Endodermal cell (in vitro differentiated cells): ENCODE results near the gene DVL3. TPM values are rescaled to one million over a fixed set of nuclear protein-coding genes. Genes with fewer than 3 reads are reported as not detected.

Experiments
- DNase-seq: peaks from one replicate; pipeline ENCODE4 v3.0.0-alpha.2; 2017
- H3K27ac ChIP-seq: 2 replicates; pipeline ENCODE4 v1.5.1; 2013; ENCODE audit warnings: mild to moderate bottlenecking, low read depth, low read length, moderate library complexity
- H3K27me3 ChIP-seq: 2 replicates; pipeline ENCODE4 v1.6.1; 2013; ENCODE audit warnings: mild to moderate bottlenecking, low read length, moderate library complexity; ENCODE audit not compliant: insufficient read depth, control insufficient read depth, poor library complexity, severe bottlenecking
- H3K36me3 ChIP-seq: 2 replicates; pipeline ENCODE4 v1.7.0; 2013; ENCODE audit warnings: mild to moderate bottlenecking, low read length, moderate library complexity; ENCODE audit not compliant: control insufficient read depth, insufficient read depth
- H3K4me1 ChIP-seq: one replicate; pipeline ENCODE4 v1.7.0; 2013; ENCODE audit warnings: low read length; ENCODE audit not compliant: control insufficient read depth, insufficient read depth
- H3K4me3 ChIP-seq: 2 replicates; pipeline ENCODE4 v1.5.1; 2013; ENCODE audit warnings: mild to moderate bottlenecking, low read length, moderate library complexity
- H3K9ac ChIP-seq: 2 replicates; pipeline ENCODE4 v1.6.1; 2013; ENCODE audit warnings: mild to moderate bottlenecking, low read length, moderate library complexity; ENCODE audit not compliant: poor library complexity, severe bottlenecking; ENCODE audit errors: extremely low read depth
- H3K9me3 ChIP-seq: 2 replicates; pipeline ENCODE4 v1.6.1; 2013; ENCODE audit warnings: mild to moderate bottlenecking, low read length, moderate library complexity; ENCODE audit not compliant: control insufficient read depth
- H3K27ac Mint-ChIP-seq: 2 replicates; pipeline ENCODE4 v1.8.0; 2020; ENCODE audit warnings: mixed read lengths
- H3K27me3 Mint-ChIP-seq: 2 replicates; pipeline ENCODE4 v1.8.0; 2021; ENCODE audit warnings: mild to moderate bottlenecking, mixed read lengths; ENCODE audit not compliant: insufficient read depth
- H3K36me3 Mint-ChIP-seq: 2 replicates; pipeline ENCODE4 v1.8.0; 2020; ENCODE audit warnings: low read depth, mixed read lengths
- H3K4me1 Mint-ChIP-seq: 2 replicates; pipeline ENCODE4 v1.8.0; 2020; ENCODE audit warnings: mixed read lengths
- H3K4me3 Mint-ChIP-seq: 2 replicates; pipeline ENCODE4 v1.8.0; 2020; ENCODE audit warnings: mild to moderate bottlenecking, moderate library complexity, mixed read lengths
- H3K9me3 Mint-ChIP-seq: 2 replicates; pipeline ENCODE4 v1.8.0; 2020; ENCODE audit warnings: mild to moderate bottlenecking, mixed read lengths
- CTCF ChIP-seq: fragments of 200-600 bp; sonication (generic); conservative IDR thresholded peaks from 2 replicates; pipeline ENCODE4 v1.5.0; 2021; ENCODE audit warnings: antibody characterized with exemption, mild to moderate bottlenecking
- WGBS, 2 experiments: methylation state at CpG; one replicate each; pipeline versions ENCODE4 v1.1.5 to v1.1.7; 2013; ENCODE audit warnings: missing lambda C conversion rate in 2 of 2, mixed read lengths in 1 of 2; ENCODE audit not compliant: insufficient coverage in 1 of 2, insufficient read length in 1 of 2; 5-methylcytosine and 5-hydroxymethylcytosine counted together
- total RNA-seq, 2 donors: library from RNA; stranded (reverse); fragmentation: NEBNext Ultra II Directional in 1 of 2; extraction: Animal tissue kit (Norgen Biotek cat#: 25700) in 1 of 2; gene quantifications; 2 replicates in 1 of 2; 3 replicates in 1 of 2; pipeline ENCODE4 v1.2.1, GENCODE V29; 2021

Gene DVL3
- total RNA-seq, 2 donors from 2014 or later, result 90.5 to 95.1 TPM

- TF ChIP-seq CTCF, result no peak
- no peak for DNase-seq
Observed at GRCh38 chr3:184211718-184212117, 56.5 kb downstream of the DVL3 start.

GRCh38 chr3:184218814-184219213, 63.6 kb downstream of the DVL3 start:
- no peak for TF ChIP-seq CTCF
- peaks cover 3% of the 10 kb centered on the region for H3K27me3 Mint-ChIP-seq
- peaks cover 5% of the 10 kb centered on the region for H3K27me3 ChIP-seq
- no peaks in the 10 kb centered on the region for H3K36me3 ChIP-seq
- DNase-seq, result no peak
- H3K36me3 Mint-ChIP-seq, result no peaks in the 10 kb centered on the region
- no peak overlapping the region for H3K4me3 Mint-ChIP-seq
- 72% methylated on average over 3 of the region's 4 CpGs; no CpG with 5 or more reads in 1 of the 2 experiments for WGBS, 2 experiments
- H3K4me1 Mint-ChIP-seq, result no peaks in the 10 kb centered on the region
- no peaks in the 10 kb centered on the region for H3K4me1 ChIP-seq
- no peak overlapping the region for H3K4me3 ChIP-seq
- no peaks in the 10 kb centered on the region for H3K9me3 Mint-ChIP-seq
- H3K9ac ChIP-seq, result no peak overlapping the region
- no peaks in the 10 kb centered on the region for H3K9me3 ChIP-seq
- no peak overlapping the region for H3K27ac ChIP-seq
- H3K27ac Mint-ChIP-seq, result no peak overlapping the region

More at GRCh38 chr3:184211718-184212117, 56.5 kb downstream of the DVL3 start:
- Histone ChIP-seq H3K9me3 (no peaks in the 10 kb centered on the region), H3K27ac (no peak overlapping the region), H3K4me1 (no peaks in the 10 kb centered on the region), H3K9ac (no peak overlapping the region), H3K36me3 (no peaks in the 10 kb centered on the region), H3K4me3 (no peak overlapping the region), H3K27me3 (no peaks in the 10 kb centered on the region)
- Mint-ChIP-seq H3K9me3 (no peaks in the 10 kb centered on the region), H3K27me3 (peaks cover 8% of the 10 kb centered on the region), H3K36me3 (no peaks in the 10 kb centered on the region), H3K4me1 (no peaks in the 10 kb centered on the region), H3K4me3 (no peak overlapping the region), H3K27ac (no peak overlapping the region)
- 90% methylated on average over 4 of the region's 5 CpGs; no CpG with 5 or more reads in 1 of the 2 experiments for whole genome bisulfite sequencing, 2 experiments

GRCh38 chr3:184222521-184222920, 67.3 kb downstream of the DVL3 start:
- WGBS, 2 experiments, result 60 to 92% methylated on average over 1 to 3 of the region's 3 CpGs
- H3K4me3 Mint-ChIP-seq, result no peak overlapping the region
- H3K9me3 Mint-ChIP-seq, result no peaks in the 10 kb centered on the region

More at GRCh38 chr3:184222521-184222920, 67.3 kb downstream of the DVL3 start:
- Mint-ChIP-seq H3K36me3 (no peaks in the 10 kb centered on the region), H3K27ac (no peak overlapping the region), H3K4me1 (no peaks in the 10 kb centered on the region), H3K27me3 (peaks cover 29% of the 10 kb centered on the region)
- DNase-seq, result no peak
- Histone ChIP-seq H3K4me3 (no peak overlapping the region), H3K27ac (no peak overlapping the region), H3K9ac (no peak overlapping the region), H3K27me3 (peaks cover 36% of the 10 kb centered on the region), H3K4me1 (no peaks in the 10 kb centered on the region), H3K9me3 (no peaks in the 10 kb centered on the region), H3K36me3 (no peaks in the 10 kb centered on the region)
- TF ChIP-seq CTCF, result no peak

Other genes starting within 250 kb of the DVL3 start
- 10 to 100 TPM; 32.8 to 35.7 TPM for gene ABCC5, start 137.5 kb upstream of the DVL3 start, total RNA-seq
- not detected for gene HTR3D, start 123.6 kb upstream of the DVL3 start, total RNA-seq
- gene HTR3C, start 102.3 kb upstream of the DVL3 start, total RNA-seq, result not detected
- not detected for gene HTR3E, start 58.3 kb upstream of the DVL3 start, total RNA-seq
- 10 to 100 TPM; 33.4 to 37.5 TPM for gene EIF2B5, start 20.0 kb upstream of the DVL3 start, total RNA-seq
- gene AP2M1, start 19.5 kb downstream of the DVL3 start, total RNA-seq, result 100 to 1,000 TPM; 412 to 450 TPM
- gene ABCF3, start 30.8 kb downstream of the DVL3 start, total RNA-seq, result 10 to 100 TPM; 57.6 to 57.8 TPM
- gene VWA5B2, start 74.2 kb downstream of the DVL3 start, total RNA-seq, result under 1 TPM; 0.62 to 0.97 TPM
- gene ALG3, start 93.6 kb downstream of the DVL3 start, total RNA-seq, result 10 to 100 TPM; 37.3 to 42.5 TPM
- gene EEF1AKMT4, start 94.3 kb downstream of the DVL3 start, total RNA-seq, result 1 to 10 TPM; 4.5 to 5.2 TPM
- 1 to 10 TPM in 1 of 2 donors, under 1 TPM in 1; 0.33 to 1.8 TPM for gene CAMK2N2, start 106.2 kb downstream of the DVL3 start, total RNA-seq
- not detected for gene ECE2, start 120.6 kb downstream of the DVL3 start, total RNA-seq
- 100 to 1,000 TPM; 332 TPM for gene PSMD2, start 143.9 kb downstream of the DVL3 start, total RNA-seq
- 100 to 1,000 TPM; 408 to 475 TPM for gene EIF4G1, start 159.2 kb downstream of the DVL3 start, total RNA-seq
- 10 to 100 TPM; 18.3 to 24.1 TPM for gene FAM131A, start 182.2 kb downstream of the DVL3 start, total RNA-seq
- gene CLCN2, start 206.2 kb downstream of the DVL3 start, total RNA-seq, result 10 to 100 TPM; 32.4 to 38.4 TPM
- 100 to 1,000 TPM in 1 of 2 donors, 10 to 100 TPM in 1; 95.9 to 117 TPM for gene POLR2H, start 206.3 kb downstream of the DVL3 start, total RNA-seq
- 1 to 10 TPM; 1.4 to 1.7 TPM for gene THPO, start 222.8 kb downstream of the DVL3 start, total RNA-seq
- 10 to 100 TPM in 1 of 2 donors, 1 to 10 TPM in 1; 5.0 to 17.4 TPM for gene CHRD, start 224.7 kb downstream of the DVL3 start, total RNA-seq